GM12865 (cell line): ENCODE measurements around the gene SLC8A2.
A peak's percentile ranks its signal among the peaks of the same experiment; 100 is the strongest.

Experiments
- DNase-seq: peaks from one replicate; pipeline ENCODE4 v3.0.0; 2010; ENCODE audit warnings: low read depth
- H3K4me3 ChIP-seq: 2 replicates; pipeline ENCODE4 v1.5.1; 2011; ENCODE audit warnings: mild to moderate bottlenecking, low read depth, low read length, control low read depth
- TF ChIP-seq, protein P1 (sequence below): IDR thresholded peaks from 2 replicates; pipeline ENCODE4 v1.5.1; 2011; ENCODE audit warnings: low read length, control low read depth, low read depth, inconsistent platforms; ENCODE audit not compliant: insufficient read depth; ENCODE audit errors: missing control alignments

The SLC8A2 gene

GRCh38 chr19:47432499-47432898 lies 39.2 kb downstream of the SLC8A2 start:
- no peak overlapping the region for H3K4me3 ChIP-seq
- TF ChIP-seq, protein P1, sequence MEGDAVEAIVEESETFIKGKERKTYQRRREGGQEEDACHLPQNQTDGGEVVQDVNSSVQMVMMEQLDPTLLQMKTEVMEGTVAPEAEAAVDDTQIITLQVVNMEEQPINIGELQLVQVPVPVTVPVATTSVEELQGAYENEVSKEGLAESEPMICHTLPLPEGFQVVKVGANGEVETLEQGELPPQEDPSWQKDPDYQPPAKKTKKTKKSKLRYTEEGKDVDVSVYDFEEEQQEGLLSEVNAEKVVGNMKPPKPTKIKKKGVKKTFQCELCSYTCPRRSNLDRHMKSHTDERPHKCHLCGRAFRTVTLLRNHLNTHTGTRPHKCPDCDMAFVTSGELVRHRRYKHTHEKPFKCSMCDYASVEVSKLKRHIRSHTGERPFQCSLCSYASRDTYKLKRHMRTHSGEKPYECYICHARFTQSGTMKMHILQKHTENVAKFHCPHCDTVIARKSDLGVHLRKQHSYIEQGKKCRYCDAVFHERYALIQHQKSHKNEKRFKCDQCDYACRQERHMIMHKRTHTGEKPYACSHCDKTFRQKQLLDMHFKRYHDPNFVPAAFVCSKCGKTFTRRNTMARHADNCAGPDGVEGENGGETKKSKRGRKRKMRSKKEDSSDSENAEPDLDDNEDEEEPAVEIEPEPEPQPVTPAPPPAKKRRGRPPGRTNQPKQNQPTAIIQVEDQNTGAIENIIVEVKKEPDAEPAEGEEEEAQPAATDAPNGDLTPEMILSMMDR = no peak
- no peak for DNase-seq

- TF ChIP-seq, protein P1 = no peak
- H3K4me3 ChIP-seq = no peak overlapping the region
- no peak for DNase-seq
These were observed 39.6 kb downstream of the SLC8A2 start for GRCh38 chr19:47432091-47432490.

- no peak overlapping the region for H3K4me3 ChIP-seq
- DNase-seq = peak; percentile 38
- TF ChIP-seq, protein P1 = no peak
These were observed 41.5 kb downstream of the SLC8A2 start for GRCh38 chr19:47430041-47430802.

GRCh38 chr19:47429140-47429793 lies 42.4 kb downstream of the SLC8A2 start:
- DNase-seq = no peak
- TF ChIP-seq, protein P1 = no peak
- no peak overlapping the region for H3K4me3 ChIP-seq

DNA sequence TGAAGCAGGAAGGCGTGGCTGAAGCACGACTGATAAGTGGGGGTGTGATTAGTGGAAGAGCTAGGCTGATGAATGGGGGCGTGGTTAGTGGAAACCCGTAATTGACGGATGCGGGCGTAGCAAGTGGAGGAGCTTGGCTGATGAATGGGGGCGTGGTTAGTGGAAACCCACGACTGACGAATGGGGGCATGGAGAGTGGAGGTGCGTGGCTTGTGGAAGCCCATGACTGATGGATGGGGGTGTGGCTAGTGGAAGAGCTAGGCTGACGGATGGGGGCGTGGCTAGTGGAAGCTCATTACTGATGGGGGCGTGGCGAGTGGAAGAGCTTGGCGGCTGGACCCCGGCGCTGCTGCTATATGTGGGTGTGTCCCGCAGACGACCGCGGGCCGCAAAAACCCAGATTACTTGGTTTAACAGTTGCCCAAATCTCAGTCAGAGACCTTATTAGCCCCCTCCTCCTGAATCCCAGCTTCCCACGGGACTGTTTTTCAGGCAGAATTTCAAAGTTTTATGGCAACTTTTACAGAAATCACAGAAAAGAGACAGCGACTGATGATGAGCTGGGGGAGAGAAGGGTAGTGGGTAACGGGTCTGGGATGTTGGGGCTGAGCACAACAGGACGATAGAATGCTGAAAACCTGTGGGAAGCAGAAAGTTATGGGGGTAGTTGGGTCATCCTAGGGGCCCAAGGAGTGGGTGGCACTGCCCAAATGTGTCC lies 43.4 kb downstream of the SLC8A2 start:
- H3K4me3 ChIP-seq = no peak overlapping the region
- DNase-seq = peak; percentile 96
- TF ChIP-seq, protein P1 = no peak

DNA sequence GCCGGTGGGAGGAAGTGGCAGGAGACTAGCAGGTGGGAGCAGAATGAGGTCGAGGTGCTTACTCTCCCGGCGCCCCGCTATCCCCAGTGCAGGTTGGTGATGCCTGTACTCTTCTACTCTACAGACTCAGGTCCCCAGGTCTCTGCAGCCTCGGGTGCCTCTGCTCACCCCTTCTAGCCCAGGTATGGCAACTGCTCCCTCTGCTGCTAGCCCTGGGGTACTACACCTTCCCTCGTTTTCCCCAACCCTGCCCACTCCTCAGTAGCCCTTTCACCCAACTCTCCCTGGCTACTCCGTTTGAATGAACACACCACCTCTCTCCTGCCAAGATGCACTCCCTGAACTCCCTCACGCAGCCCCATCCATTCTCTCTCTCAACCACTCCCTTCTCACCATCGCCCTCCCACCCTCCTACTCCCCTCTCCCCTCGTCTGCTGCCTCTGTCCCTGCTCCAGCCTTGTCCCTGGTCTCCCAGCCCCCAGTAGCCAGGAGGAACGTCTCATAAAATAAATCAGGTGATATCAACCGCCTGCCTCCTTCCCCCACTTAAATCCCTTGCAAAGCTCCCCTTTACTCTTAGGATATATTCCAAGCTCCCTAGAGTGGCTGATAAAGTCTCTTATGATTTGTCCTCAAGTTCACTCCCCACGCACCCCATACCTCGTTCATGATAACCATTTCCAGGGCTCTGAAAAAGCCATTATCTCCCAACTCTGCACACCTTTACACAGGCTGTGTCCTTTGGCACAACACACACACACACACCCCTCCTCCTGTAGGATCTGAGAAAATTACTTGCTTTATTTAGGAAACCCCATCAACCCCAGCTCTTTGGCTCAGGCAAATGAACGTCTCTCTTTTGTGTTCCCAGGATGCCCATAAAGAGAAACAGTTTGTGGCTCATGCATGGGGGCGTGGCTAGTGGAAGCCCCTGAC lies 44.2 kb downstream of the SLC8A2 start:
- DNase-seq = peak; percentile 71
- H3K4me3 ChIP-seq = no peak overlapping the region
- TF ChIP-seq, protein P1 = peak; percentile 98
